GM18499 (cell line): ENCODE measurements around the gene NOL7.

Experiments used
- ATAC-seq: cut with Tn5 transposase; IDR thresholded peaks from one replicate; pipeline ENCODE4 v1.9.1; 2021; ENCODE audit warnings: moderate number of reproducible peaks; ENCODE audit not compliant: insufficient read depth, unreplicated experiment

Gene NOL7

DNA sequence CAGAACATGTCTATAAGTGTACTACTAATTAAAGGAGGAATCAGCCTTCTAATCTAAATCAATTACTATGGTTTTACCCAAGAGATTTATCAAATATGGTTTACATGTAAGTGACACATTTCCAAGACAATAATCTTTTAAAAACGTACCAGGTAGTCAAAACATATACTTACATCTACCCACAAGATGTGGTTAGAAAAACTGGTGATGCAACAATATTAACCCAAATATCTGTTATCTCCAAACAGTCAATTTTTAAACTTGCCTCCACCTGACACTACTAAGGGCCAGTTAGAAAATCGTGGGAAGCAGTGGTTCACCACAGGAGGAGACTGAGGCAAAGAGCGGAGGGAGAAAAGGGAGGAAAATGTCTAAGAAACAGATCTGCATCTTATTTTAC lies 28.0 kb downstream of the NOL7 start:
- ATAC-seq: no peak

DNA sequence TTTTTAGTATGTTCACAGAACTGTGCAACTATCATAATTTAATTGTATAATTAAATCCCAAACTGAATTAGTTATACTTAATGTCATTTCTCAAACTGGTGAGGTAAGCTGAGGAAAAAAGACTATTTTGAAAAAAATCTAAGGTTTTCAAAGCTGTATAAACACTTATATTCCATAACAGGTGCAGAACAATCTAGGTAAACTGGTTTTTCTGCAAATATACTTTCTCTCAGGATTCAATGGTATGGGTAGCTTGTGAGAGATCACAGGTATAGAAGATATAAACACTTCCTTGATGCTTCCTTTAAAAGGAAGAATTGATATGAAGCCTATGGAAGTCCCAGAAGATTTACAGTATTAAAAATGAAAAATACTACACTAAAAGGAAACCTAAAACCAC lies 33.7 kb downstream of the NOL7 start:
- no peak for ATAC-seq

DNA sequence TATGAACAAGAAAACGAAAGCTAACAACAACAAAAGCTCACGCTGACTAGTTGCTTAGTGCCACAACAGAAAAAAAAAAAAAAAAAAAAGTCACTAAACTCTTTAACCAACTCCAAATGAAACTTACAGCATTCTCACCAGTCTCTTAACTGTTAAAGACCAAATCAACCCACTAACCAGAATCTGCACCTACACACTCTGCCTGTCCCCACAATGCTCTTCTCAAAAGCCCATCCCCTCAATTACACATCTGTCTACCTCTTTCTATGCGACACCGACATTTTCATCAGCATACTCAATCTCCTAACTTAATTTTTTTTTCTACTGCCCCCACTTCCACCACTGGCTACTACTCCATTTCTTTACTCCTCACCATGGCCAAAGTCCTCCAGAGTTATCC lies 34.3 kb downstream of the NOL7 start:
- ATAC-seq: no peak

DNA sequence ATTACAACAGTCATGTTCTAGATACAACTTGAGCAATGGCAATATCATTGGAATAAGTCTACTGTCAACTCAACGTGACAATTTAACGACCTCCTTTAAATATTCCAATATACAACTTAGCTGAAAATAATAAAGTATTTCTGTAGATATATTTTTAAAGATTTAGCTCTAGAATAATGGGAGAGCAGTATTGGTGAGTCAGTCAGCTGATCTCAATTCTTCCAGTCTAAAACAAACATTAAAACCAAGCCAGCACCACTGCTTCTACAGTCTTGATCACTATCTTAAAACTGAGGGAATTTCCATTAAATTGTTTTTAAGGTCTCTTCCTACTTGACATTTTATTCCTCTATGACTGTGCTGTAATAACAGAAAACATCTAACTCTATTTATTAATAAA lies 38.2 kb downstream of the NOL7 start:
- no peak for ATAC-seq

DNA sequence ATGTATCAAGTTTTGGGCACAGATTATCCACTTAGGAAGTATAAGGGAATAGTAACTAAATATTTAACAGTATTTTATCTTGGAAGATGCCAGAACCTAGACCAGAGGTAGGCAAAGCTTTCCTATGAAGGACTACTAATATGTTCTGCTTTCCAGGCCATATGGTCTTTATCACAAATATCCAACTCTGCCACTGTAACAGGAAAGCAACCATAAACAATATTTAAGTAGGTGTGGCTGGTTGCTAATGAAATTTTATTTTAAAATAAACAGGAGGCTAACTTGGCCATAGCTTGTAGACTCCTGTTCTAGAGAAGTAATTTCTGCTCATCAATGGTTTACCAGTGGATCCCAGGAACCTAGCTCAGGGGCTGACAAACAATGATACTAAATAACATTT lies 39.4 kb downstream of the NOL7 start:
- ATAC-seq: no peak

DNA sequence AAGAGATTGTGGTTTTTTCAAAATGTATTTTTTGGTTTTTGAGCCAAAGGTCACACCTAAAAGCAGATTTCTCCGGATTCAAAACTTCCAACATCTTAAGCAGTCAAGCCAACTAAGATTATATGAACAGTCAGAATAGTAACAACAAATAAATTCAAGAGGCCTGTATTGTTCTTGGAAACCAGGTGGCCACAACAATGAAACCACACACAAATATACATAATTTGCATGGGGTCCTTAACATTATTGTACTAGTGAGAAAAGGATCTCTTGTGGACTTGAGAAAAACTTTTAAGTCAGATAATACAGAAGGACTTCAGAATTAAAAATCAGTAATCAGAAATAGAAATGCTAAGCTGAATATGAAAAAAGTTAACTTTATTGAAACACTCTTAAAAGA lies 40.6 kb downstream of the NOL7 start:
- ATAC-seq: no peak

DNA sequence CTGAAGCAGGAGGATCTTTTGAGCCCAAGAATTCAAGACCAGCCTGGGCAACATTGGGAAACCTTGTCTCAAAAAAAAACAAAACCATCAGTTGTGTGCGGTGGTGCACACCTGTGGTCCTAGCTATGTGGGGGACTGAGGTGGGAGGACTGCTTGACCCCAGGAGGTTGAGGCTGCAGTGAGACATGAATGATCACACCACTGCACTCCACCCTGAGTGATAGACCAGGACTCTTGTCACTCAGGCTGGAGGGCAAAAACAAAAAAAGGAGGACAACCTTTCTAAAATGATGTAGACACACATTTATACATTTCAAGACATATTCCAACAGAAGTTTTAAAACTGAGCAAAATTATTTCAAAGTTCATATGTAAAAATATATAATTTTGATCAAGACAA lies 45.1 kb downstream of the NOL7 start:
- ATAC-seq: no peak

DNA sequence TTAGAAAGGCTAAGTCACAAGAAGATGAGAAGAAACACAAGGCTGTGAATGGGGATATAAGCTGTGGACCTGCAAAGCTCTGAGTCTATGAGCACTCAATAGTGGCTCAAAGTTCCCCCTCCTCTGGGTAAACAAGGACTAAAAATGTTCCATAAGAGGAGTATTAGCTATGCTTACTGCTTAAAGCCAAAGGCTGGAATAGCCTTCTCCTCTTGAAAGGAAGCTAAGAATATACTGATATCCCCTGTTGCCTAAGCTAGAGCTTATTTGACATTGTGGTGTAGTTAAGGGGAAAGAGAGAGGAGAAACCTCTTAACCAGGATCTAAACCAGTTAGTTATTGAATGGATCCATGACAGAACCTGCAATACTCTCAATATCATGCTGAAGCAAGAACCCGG lies 45.8 kb downstream of the NOL7 start:
- ATAC-seq: no peak

DNA sequence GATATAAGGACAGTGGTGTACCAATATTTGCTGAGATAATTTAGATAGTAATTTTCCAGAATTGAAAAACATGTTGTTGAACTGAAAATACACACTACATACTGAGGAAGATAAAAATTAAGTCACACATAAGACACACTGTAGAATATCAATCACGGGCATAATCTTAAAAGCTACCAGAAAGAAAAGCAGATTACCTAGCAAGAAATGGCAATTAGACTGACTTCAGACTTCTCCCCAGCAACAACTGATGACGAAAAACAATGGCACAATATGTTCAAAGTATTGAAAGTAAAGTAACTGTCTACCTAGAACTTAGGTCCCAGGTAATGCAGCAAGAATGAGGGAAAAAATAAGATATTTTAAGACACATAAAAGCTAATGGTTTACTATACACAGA lies 46.5 kb downstream of the NOL7 start:
- no peak for ATAC-seq

DNA sequence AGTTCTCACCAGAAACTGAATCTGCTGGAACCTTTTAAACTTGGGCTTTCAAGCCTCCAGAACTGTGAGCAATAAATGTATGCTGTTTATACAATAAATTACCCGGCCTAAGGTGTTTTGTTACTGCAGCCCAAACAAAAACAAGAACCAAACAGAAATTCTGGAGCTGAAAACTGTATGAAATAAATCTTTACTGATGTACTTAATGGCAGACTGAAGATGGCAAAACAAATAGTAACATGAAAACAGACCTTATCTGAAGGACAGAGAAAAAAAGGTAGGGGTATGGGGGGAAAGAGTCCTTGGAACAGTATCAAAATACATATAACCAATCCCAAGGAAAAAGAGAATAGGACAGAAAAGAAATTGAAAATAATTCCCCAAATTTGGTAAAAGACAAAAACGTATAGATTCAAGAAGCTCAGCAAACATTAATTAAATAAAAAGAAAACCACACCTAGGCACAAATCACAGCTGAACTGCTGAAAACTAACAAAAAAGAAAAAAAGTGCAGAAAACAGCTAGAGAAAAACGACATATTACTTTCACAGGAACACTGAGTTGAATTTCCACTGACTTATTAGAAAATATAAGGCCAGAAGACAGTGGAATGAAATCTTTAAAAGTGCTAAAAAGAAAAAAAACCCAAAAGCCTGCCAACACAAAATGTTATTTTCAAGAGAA lies 47.7 kb downstream of the NOL7 start:
- no peak for ATAC-seq

DNA sequence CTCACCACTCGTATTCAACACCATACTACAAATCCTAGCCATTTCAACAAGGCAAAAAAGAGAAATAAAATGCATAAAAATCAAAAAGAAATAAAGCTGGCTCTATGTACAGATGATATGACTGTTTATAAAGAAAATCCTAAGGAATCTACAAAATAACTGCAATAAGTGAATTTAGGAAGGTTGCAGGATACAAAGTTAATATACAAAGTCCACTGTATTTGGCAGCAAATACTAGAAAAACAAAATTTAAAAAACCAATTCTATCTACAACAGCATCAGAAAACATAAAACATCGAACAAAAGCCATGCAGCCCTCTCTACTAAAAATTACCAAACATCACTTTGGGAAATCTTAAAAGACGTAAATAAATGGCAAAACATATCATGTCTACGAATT lies 48.9 kb downstream of the NOL7 start:
- ATAC-seq: no peak

DNA sequence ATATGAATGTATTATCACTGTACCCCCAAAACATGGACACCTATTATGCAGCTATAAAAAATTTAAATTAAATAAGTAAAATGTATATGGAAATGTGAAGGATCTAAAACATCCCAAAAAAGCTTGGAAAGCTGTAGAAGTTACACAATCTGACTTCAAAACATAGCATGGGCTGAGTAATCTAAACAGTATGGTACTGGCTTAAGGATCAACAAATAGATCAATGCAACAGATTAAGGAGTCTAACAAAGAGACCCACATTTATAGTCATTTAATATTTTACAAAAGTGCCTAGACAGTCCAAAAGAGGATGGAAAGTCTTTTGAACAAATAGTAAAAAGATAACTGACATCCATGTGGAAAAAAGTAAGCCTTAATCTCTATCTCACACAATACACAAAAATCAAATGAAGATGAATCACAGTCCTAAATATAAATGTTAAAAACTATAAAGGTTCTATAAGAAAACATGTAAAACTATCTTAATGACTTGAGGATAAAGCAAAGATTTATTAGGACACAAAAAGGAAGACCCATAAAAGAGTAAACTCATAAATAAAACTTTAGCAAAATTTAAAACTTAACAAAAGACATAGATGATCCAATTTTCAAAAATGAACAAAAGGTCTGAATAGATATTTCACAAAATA lies 49.7 kb downstream of the NOL7 start:
- no peak for ATAC-seq

DNA sequence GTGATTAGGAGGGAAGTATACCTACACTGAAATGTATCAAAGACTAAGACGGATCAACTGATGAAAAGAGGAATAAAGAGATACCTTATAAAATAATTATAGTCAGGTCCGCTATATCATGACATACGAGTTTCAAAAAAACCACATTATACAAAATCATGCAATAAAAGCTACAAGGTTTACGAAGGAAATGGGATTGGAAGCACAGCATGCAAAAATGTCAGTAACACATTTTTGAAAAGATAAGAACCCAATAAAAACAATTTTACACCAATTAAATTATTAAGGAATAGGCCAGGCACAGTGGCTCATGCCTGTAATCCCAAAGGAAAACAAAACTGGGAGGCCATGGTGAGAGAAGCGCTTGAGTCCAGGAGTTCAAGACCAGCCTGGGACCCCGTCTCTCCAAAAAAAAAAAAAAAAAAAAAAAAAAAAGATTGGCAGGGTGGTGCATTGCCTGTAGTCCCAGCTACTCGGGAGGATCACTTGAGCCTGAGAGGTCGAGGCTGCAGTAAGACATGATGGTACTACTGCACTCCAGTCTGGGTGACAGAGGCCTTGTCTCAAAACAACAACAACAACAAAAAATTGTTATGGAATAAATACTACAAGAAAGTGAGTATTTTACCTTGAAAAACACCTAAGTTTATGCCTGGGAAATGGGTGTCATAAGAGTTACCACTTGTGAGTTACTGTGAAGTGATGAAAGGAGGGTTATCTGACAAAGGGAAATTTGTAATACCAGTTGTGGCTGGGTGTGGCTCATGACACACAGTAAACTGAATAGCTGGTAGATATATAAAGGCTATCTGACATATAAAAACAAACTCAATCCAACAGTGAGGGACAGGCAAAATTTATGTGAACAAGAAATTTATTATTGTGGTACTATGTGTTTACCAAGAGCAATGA lies 51.3 kb downstream of the NOL7 start:
- no peak for ATAC-seq

DNA sequence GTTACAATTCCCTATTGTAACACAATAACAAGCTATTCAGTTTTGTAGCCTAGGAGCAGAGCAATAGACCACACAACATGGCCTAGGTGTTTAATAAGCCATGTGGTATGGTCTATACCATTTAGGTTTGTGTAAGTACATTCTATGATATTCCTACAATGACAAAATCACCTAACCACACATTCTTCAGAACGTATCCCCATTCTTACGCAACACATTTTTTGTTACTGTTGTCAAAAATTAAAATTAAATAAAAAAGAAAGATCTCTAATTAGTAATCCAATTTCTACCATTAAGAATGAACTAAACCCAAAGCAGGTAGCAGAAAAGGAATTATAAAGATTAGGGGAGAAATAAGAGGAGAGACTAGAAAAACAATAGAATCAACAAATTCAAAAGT lies 52.5 kb downstream of the NOL7 start:
- ATAC-seq: no peak

DNA sequence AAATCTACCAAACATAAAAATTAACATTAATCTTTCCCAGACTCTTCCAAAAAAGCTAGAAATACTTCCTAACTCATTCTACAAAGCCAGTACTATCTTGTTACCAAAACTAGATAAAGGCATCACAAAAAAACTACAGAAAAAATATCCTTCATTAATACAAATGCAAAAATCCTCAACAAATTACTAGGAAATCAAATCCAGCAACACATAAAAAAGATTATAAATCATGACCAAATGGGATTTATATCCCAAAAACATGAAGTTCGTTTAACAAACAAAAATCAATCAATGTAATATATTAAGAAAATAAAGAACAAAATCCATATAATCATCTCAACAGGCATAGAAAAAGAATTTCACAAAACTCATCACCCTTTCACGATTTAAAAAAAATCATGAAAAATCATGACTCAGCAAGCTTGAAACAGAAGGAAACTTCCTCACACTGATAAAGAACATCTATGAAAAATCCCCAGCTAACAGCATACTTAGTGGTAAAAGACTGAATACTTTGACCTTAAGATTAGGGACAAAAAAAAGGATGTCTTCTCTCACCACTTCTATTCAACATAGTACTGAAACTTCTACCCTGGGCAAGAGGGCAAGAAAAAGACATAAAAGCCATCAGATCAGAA lies 53.3 kb downstream of the NOL7 start:
- no peak for ATAC-seq

DNA sequence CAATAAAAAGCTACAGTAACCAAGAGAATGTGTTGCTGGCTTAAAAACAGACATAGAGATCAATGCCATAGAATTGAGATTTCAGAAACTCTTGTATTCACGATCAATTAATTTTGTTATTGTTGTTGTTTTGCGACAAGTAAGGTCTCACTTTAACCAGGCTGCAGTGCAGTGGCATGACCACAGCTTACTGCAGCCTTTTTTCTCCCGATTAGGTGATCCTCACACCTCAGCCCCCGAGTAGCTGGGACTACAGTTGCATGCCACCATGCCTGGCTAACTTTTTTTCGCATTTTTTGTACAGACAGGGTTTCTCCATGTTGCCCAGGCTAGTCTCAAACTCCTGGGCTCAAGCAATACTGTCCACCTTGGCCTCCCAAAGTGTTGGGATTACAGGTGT lies 54.3 kb downstream of the NOL7 start:
- no peak for ATAC-seq
